Nephron progenitor cell (in vitro differentiated cells): Measurements from ENCODE around the gene NHLH2.

Experiments
- DNase-seq: peaks from one replicate; pipeline ENCODE4 v3.0.0; 2021
- H3K27ac Mint-ChIP-seq: 2 replicates; pipeline ENCODE4 v1.8.0; 2021; ENCODE audit warnings: mild to moderate bottlenecking, moderate library complexity, mixed read lengths
- H3K27me3 Mint-ChIP-seq: 2 replicates; pipeline ENCODE4 v1.8.0; 2021; ENCODE audit warnings: mild to moderate bottlenecking, low read depth, mixed read lengths; ENCODE audit not compliant: poor library complexity
- H3K36me3 Mint-ChIP-seq: 2 replicates; pipeline ENCODE4 v1.8.0; 2021; ENCODE audit warnings: low read depth, mixed read lengths
- H3K4me1 Mint-ChIP-seq: 2 replicates; pipeline ENCODE4 v1.8.0; 2021; ENCODE audit warnings: mixed read lengths
- H3K4me3 Mint-ChIP-seq: 2 replicates; pipeline ENCODE4 v1.8.0; 2021; ENCODE audit warnings: mild to moderate bottlenecking, moderate library complexity, mixed read lengths
- H3K9me3 Mint-ChIP-seq: 2 replicates; pipeline ENCODE4 v1.8.0; 2021; ENCODE audit warnings: mild to moderate bottlenecking, moderate library complexity, mixed read lengths
- CTCF ChIP-seq: fragments of 200-600 bp; sonication (generic); IDR thresholded peaks from 2 replicates; pipeline ENCODE4 v1.5.0; 2021; ENCODE audit warnings: antibody characterized with exemption

NHLH2 gene

GRCh38 chr1:115837341-115837739 lies 3.6 kb downstream of the NHLH2 start:
- TF ChIP-seq CTCF: no peak
- Mint-ChIP-seq H3K27me3 (peaks cover 82% of the 10 kb centered on the region), H3K4me3 (peak overlapping the region; percentile 64), H3K4me1 (peaks cover 9% of the 10 kb centered on the region), H3K36me3 (no peaks in the 10 kb centered on the region), H3K9me3 (no peaks in the 10 kb centered on the region), H3K27ac (no peak overlapping the region)
- DNase-seq: no peak

GRCh38 chr1:115833856-115834255 lies 7.1 kb downstream of the NHLH2 start:
- Mint-ChIP-seq H3K9me3 (no peaks in the 10 kb centered on the region), H3K27ac (no peak overlapping the region), H3K4me3 (no peak overlapping the region), H3K4me1 (peaks cover 15% of the 10 kb centered on the region), H3K27me3 (peaks cover 50% of the 10 kb centered on the region), H3K36me3 (no peaks in the 10 kb centered on the region)
- no peak for DNase-seq
- TF ChIP-seq CTCF: no peak

GRCh38 chr1:115832651-115833050 lies 8.3 kb downstream of the NHLH2 start:
- H3K9me3 Mint-ChIP-seq: no peaks in the 10 kb centered on the region
- peaks cover 24% of the 10 kb centered on the region for H3K4me1 Mint-ChIP-seq
- H3K27me3 Mint-ChIP-seq: peaks cover 40% of the 10 kb centered on the region
- DNase-seq: no peak
- H3K4me3 Mint-ChIP-seq: no peak overlapping the region
- TF ChIP-seq CTCF: no peak
- no peaks in the 10 kb centered on the region for H3K36me3 Mint-ChIP-seq
- H3K27ac Mint-ChIP-seq: no peak overlapping the region

GRCh38 chr1:115830963-115831362 lies 10.0 kb downstream of the NHLH2 start:
- no peak for TF ChIP-seq CTCF
- H3K27me3 Mint-ChIP-seq: peaks cover 24% of the 10 kb centered on the region
- H3K9me3 Mint-ChIP-seq: no peaks in the 10 kb centered on the region
- H3K4me3 Mint-ChIP-seq: no peak overlapping the region
- no peak overlapping the region for H3K27ac Mint-ChIP-seq
- peaks cover 41% of the 10 kb centered on the region for H3K4me1 Mint-ChIP-seq
- H3K36me3 Mint-ChIP-seq: no peaks in the 10 kb centered on the region
- DNase-seq: no peak

DNA sequence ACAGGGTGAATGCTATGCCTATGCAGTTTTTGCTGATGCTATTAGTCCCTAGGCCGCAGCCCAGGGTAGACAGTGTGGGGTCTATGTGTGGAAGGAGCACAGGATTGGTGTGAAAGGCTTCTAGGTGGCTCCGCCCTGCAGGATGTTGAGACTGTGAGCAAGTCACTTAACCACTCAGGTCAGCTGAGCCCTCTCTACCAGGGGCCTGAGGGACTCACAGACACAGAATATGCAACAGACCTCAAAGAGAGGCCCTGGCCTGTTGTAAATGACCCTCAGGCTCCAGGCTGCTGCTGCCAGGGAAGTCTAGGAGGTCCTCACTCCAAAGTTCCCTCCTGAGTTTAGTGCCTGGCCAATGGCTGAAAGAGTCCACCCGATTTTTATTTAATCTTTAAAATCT lies 11.0 kb downstream of the NHLH2 start:
- no peaks in the 10 kb centered on the region for H3K36me3 Mint-ChIP-seq
- H3K9me3 Mint-ChIP-seq: no peaks in the 10 kb centered on the region
- no peak overlapping the region for H3K4me3 Mint-ChIP-seq
- DNase-seq: no peak
- TF ChIP-seq CTCF: no peak
- peaks cover 14% of the 10 kb centered on the region for H3K27me3 Mint-ChIP-seq
- H3K4me1 Mint-ChIP-seq: peaks cover 50% of the 10 kb centered on the region
- H3K27ac Mint-ChIP-seq: no peak overlapping the region

GRCh38 chr1:115829023-115829674 lies 11.8 kb downstream of the NHLH2 start:
- Mint-ChIP-seq H3K4me3 (peak overlapping the region; percentile 78), H3K36me3 (no peaks in the 10 kb centered on the region), H3K9me3 (no peaks in the 10 kb centered on the region), H3K27ac (no peak overlapping the region), H3K27me3 (peaks cover 8% of the 10 kb centered on the region), H3K4me1 (peaks cover 50% of the 10 kb centered on the region)
- no peak for TF ChIP-seq CTCF
- DNase-seq: no peak
